Measurements from ENCODE around the gene LIMS1. TPM values are rescaled to one million over a fixed set of nuclear protein-coding genes. Genes with fewer than 3 reads are reported as not detected.
A peak's percentile ranks its signal among the peaks of the same experiment; 100 is the strongest.

LIMS1 gene
- total RNA-seq, 2 experiments from 2014 or later, result 18.5 to 21.3 TPM

- POLR2A ChIA-PET, result interaction anchor here (0.5 to 0.7 kb wide), 2 partner anchors 24 to 152 kb away, joined by 3 read pairs; no protein-coding TSS in a partner anchor
- Mint-ChIP-seq H3K27ac (no peak overlapping the region), H3K4me1 (ENCODE audit: low read depth) (peaks cover 13% of the 10 kb centered on the region), H3K27me3 (no peaks in the 10 kb centered on the region), H3K9me3 (no peaks in the 10 kb centered on the region), H3K4me3 (no peak overlapping the region), H3K36me3 (ENCODE audit: low read depth) (no peaks in the 10 kb centered on the region)
- Histone ChIP-seq H3K27me3 (ENCODE audit: control insufficient read depth in 1 of 2, insufficient read depth in 2 of 2, low read length in 2 of 2) (no peaks in the 10 kb centered on the region), H3K36me3 (ENCODE audit: insufficient read depth, low read length) (no peaks in the 10 kb centered on the region), H3K4me1 (ENCODE audit: insufficient read depth, low read length) (no peaks in the 10 kb centered on the region), H3K27ac (ENCODE audit: low read depth in 1 of 2, low read length in 2 of 2) (no peak overlapping the region), H3K9me3 (ENCODE audit: control insufficient read depth in 1 of 2, insufficient read depth in 1 of 2, low read length in 2 of 2) (no peaks in the 10 kb centered on the region), H3K4me3 (ENCODE audit: low read length) (no peak overlapping the region)
- DNase-seq (no peak), ATAC-seq (ENCODE audit: poor library complexity) (no peak)
- intact Hi-C loops (cut with DNase I, micrococcal nuclease), result no loop called here
- CTCF ChIA-PET, result no interaction called here
- TF ChIP-seq CTCF (IDR thresholded peaks at IDR 0.05), result no peak
Measured at GRCh38 chr2:108564510-108564909, 30.2 kb downstream of the LIMS1 start.

- H3K4me3 Mint-ChIP-seq, result peak overlapping the region; percentile 20
- Histone ChIP-seq H3K9me3 (ENCODE audit: control insufficient read depth in 1 of 2, insufficient read depth in 1 of 2, low read length in 2 of 2) (no peaks in the 10 kb centered on the region), H3K4me3 (ENCODE audit: low read length) (no peak overlapping the region), H3K36me3 (ENCODE audit: insufficient read depth, low read length) (no peaks in the 10 kb centered on the region), H3K4me1 (ENCODE audit: insufficient read depth, low read length) (no peaks in the 10 kb centered on the region), H3K27ac (ENCODE audit: low read depth in 1 of 2, low read length in 2 of 2) (no peak overlapping the region), H3K27me3 (ENCODE audit: control insufficient read depth in 1 of 2, insufficient read depth in 2 of 2, low read length in 2 of 2) (no peaks in the 10 kb centered on the region)
- H3K4me1 Mint-ChIP-seq (ENCODE audit: low read depth), result peaks cover 13% of the 10 kb centered on the region
- H3K9me3 Mint-ChIP-seq, result no peaks in the 10 kb centered on the region
- H3K27me3 Mint-ChIP-seq, result no peaks in the 10 kb centered on the region
- intact Hi-C loops (cut with DNase I, micrococcal nuclease), result no loop called here
- POLR2A ChIA-PET, result no interaction called here
- DNase-seq (peak in 3 of 14 experiments; percentile 33 to 41 (median 34)), ATAC-seq (ENCODE audit: poor library complexity) (no peak)
- H3K27ac Mint-ChIP-seq, result peak overlapping the region; percentile 14
- TF ChIP-seq CTCF (IDR thresholded peaks at IDR 0.05), result no peak
- no peaks in the 10 kb centered on the region for H3K36me3 Mint-ChIP-seq (ENCODE audit: low read depth)
- CTCF ChIA-PET, result interaction anchor here (1.2 kb wide), 1 partner anchor 18 kb away, joined by 3 read pairs; no protein-coding TSS in a partner anchor
Measured at GRCh38 chr2:108565778-108566375, 31.6 kb downstream of the LIMS1 start.

- Histone ChIP-seq H3K27ac (ENCODE audit: low read depth in 1 of 2, low read length in 2 of 2) (no peak overlapping the region), H3K27me3 (ENCODE audit: control insufficient read depth in 1 of 2, insufficient read depth in 2 of 2, low read length in 2 of 2) (no peaks in the 10 kb centered on the region), H3K36me3 (ENCODE audit: insufficient read depth, low read length) (no peaks in the 10 kb centered on the region), H3K4me1 (ENCODE audit: insufficient read depth, low read length) (no peaks in the 10 kb centered on the region), H3K9me3 (ENCODE audit: control insufficient read depth in 1 of 2, insufficient read depth in 1 of 2, low read length in 2 of 2) (no peaks in the 10 kb centered on the region), H3K4me3 (ENCODE audit: low read length) (no peak overlapping the region)
- no peak overlapping the region for H3K27ac Mint-ChIP-seq
- ATAC-seq (ENCODE audit: poor library complexity) (no peak), DNase-seq (no peak)
- TF ChIP-seq CTCF (IDR thresholded peaks at IDR 0.05), result no peak
- no peaks in the 10 kb centered on the region for H3K36me3 Mint-ChIP-seq (ENCODE audit: low read depth)
- H3K4me1 Mint-ChIP-seq (ENCODE audit: low read depth), result peaks cover 20% of the 10 kb centered on the region
- intact Hi-C loops (cut with DNase I, micrococcal nuclease), result no loop called here
- ChIA-PET CTCF (no interaction called here), POLR2A (no interaction called here)
- H3K9me3 Mint-ChIP-seq, result no peaks in the 10 kb centered on the region
- H3K27me3 Mint-ChIP-seq, result no peaks in the 10 kb centered on the region
- no peak overlapping the region for H3K4me3 Mint-ChIP-seq
Measured at GRCh38 chr2:108570416-108570815, 36.1 kb downstream of the LIMS1 start.
